ENCODE results near the gene ZNF90. TPM values are rescaled to one million over a fixed set of nuclear protein-coding genes. Genes with fewer than 3 reads are reported as not detected.
"Not testable (repeated sequence)": the region's sequence is repeated elsewhere in the genome, so short reads cannot be mapped to it uniquely, and the experiment has no call there.

The ZNF90 gene
- total RNA-seq, 1 donor from 2014 or later, result 7.6 TPM

DNA sequence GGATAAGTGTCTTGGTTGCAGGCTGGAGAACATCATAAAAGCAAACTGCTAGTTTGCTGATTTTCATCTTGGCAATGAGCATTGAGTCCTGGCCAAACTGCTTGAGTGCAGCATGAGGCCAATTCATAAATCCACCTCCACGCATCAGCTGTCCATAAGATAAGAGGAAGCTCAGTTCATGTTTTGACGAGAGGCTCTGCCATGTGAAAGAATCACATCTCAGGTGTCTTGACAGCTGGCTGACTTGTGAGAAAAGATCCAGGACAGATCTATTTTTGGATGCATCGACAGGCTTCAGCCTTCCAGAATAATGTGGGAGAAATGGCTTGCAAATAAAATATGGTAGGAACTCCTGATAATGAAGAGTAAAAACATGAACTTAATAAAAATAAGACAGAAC lies 33.1 kb upstream of the ZNF90 start:
- ATAC-seq (no peak), DNase-seq (no peak)
- H3K4me1 ChIP-seq, result peaks cover 3% of the 10 kb centered on the region
- intact Hi-C loops (cut with DNase I), result no loop called here
- H3K36me3 ChIP-seq, result no peaks in the 10 kb centered on the region
- no peak overlapping the region for H3K4me3 ChIP-seq
- no peak for TF ChIP-seq CTCF (IDR thresholded peaks at IDR 0.05)
- no peaks in the 10 kb centered on the region for H3K9me3 ChIP-seq
- H3K27me3 ChIP-seq, result no peaks in the 10 kb centered on the region
- no peak overlapping the region for H3K27ac ChIP-seq

DNA sequence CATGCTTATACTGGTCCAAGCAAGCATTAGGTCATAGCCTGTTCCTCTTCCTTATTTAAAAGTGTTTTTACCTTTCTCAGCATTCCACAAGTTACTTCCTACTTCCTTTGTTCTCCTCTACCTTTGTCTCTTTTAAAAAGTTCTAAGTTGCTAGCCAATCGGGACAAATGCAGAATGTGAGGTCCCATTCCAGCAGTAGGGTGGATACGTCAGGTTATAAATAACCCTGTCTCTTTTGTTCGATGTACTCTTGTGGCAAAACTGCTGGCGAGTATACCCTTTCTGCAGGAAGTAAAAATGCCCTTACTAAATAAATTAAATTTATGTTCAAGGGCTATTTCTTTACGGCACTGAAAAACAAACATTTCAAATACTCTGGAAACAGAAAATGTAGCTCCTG lies 32.1 kb upstream of the ZNF90 start:
- H3K4me3 ChIP-seq; H3K27me3 ChIP-seq; intact Hi-C loops (cut with DNase I); H3K36me3 ChIP-seq; H3K4me1 ChIP-seq; H3K27ac ChIP-seq; ATAC-seq; H3K9me3 ChIP-seq; DNase-seq: not testable (repeated sequence)

DNA sequence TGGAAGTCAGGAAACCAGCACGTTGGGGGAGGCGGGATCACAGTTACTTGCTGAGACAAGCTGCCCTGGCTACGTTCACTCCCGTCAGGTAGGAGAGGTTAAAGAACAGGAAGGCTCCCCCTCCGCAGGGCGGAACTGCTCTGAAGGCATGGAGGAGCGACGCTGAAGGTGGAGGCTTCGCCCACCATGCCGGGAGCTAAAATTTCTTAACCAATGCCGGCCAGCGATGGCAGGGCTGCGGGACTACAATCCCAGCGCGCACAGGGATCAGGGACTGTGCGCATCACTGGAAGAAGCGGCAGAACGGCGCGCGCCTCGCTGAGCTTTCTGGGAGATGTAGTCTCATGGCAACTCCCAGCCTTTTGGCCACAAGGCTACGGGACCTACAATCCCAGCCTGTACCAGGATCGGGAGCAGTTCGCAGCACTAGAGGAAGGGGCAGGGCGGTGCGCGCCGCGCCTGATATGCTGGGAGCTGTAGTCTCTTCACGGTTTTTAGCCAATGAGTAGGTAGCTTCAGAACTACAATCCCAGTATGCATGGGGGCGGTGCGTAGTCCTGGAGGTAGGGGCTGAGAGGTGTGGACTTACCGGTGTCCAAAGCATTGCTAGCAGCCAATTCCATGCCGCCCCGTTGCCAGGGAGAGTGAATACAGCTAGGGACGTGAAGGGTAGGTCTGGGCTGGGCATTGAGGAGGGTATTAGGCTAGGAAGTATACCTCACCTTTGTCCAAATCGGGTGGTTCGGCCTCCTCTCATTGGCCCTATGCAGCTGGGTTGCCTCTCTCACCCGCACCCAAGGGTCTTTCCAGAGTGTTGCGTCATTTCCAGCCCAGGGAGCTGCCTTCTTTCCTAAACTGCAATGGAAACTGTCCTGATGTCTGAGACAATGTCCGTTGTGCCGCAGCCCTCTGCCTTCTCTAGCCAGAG lies 25.7 kb upstream of the ZNF90 start:
- DNase-seq, result peak; percentile 96
- Histone ChIP-seq H3K27ac (peak overlapping the region; percentile 87), H3K4me1 (peaks cover 4% of the 10 kb centered on the region), H3K4me3 (peak overlapping the region; percentile 72), H3K27me3 (no peaks in the 10 kb centered on the region), H3K36me3 (no peaks in the 10 kb centered on the region), H3K9me3 (no peaks in the 10 kb centered on the region)
- intact Hi-C loops (cut with DNase I), result no loop called here
- TF ChIP-seq CTCF (IDR thresholded peaks at IDR 0.05), result peak; percentile 17
- ATAC-seq, result peak; percentile 99

DNA sequence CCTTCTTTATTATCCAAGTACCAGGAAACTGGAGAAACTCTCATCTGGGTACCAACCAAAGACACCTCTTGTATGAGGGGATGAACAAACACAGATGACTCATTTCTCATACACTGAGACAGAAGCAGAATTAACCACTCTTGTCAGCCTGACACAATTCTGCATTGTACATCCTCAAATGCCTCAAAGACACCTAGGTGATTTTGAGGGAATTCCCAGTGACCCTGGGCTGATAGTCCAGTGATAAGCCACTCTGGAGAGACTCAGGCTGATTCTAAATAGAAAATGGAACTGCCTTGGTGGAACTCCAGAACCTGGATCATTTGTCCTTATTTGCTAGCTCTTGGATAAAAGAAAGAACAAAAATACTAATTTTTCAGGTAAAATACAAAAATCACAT lies 19.1 kb upstream of the ZNF90 start:
- DNase-seq, result not testable (repeated sequence)

GRCh38 chr19:20060282-20060681 lies 17.5 kb upstream of the ZNF90 start:
- intact Hi-C loops (cut with DNase I), result no loop called here
- Histone ChIP-seq H3K27ac (no peak overlapping the region), H3K36me3 (no peaks in the 10 kb centered on the region), H3K4me1 (no peaks in the 10 kb centered on the region), H3K4me3 (no peak overlapping the region), H3K9me3 (no peaks in the 10 kb centered on the region), H3K27me3 (no peaks in the 10 kb centered on the region)
- no peak for DNase-seq
- no peak for ATAC-seq
- TF ChIP-seq CTCF (IDR thresholded peaks at IDR 0.05), result no peak

More for the DNA sequence above, 19.1 kb upstream of the ZNF90 start:
- H3K4me3 ChIP-seq; ATAC-seq; intact Hi-C loops (cut with DNase I); H3K9me3 ChIP-seq; H3K36me3 ChIP-seq; H3K27ac ChIP-seq; H3K4me1 ChIP-seq; H3K27me3 ChIP-seq: not testable (repeated sequence)

GRCh38 chr19:20066861-20067260 lies 10.9 kb upstream of the ZNF90 start:
- DNase-seq, result no peak
- intact Hi-C loops (cut with DNase I), result no loop called here
- H3K4me3 ChIP-seq, result no peak overlapping the region
- no peak for TF ChIP-seq CTCF (IDR thresholded peaks at IDR 0.05)
- H3K4me1 ChIP-seq, result no peaks in the 10 kb centered on the region
- no peak overlapping the region for H3K27ac ChIP-seq
- H3K9me3 ChIP-seq, result no peaks in the 10 kb centered on the region
- ATAC-seq, result no peak
- no peaks in the 10 kb centered on the region for H3K27me3 ChIP-seq
- H3K36me3 ChIP-seq, result no peaks in the 10 kb centered on the region

All from upper lobe of right lung (tissue), 1 donor.